Measurements from ENCODE around the gene ZBTB12.
A peak's percentile ranks its signal among the peaks of the same experiment; 100 is the strongest.
"Not testable (repeated sequence)": the region's sequence is repeated elsewhere in the genome, so short reads cannot be mapped to it uniquely, and the experiment has no call there.

ZBTB12 gene

GRCh38 chr6:31940256-31940664 is 38.4 kb upstream of the ZBTB12 start:
- H3K4me1 ChIP-seq (ENCODE audit: control insufficient read depth, insufficient read depth, low read length): peaks cover 9% of the 10 kb centered on the region
- no peaks in the 10 kb centered on the region for H3K27me3 ChIP-seq (replicated peaks; ENCODE audit: control insufficient read depth, insufficient read depth, low read length)
- peak; percentile 48 for DNase-seq (ENCODE audit: low read depth)
- H3K4me3 ChIP-seq (ENCODE audit: low read length): no peak overlapping the region
- no peak overlapping the region for H3K9ac ChIP-seq (ENCODE audit: low read length)
- no peaks in the 10 kb centered on the region for H3K9me3 ChIP-seq (ENCODE audit: control insufficient read depth, low read length)
- H3K36me3 ChIP-seq (ENCODE audit: control insufficient read depth, insufficient read depth, low read length, severe bottlenecking): no peaks in the 10 kb centered on the region

GRCh38 chr6:31935823-31936222 is 33.9 kb upstream of the ZBTB12 start:
- peaks cover 7% of the 10 kb centered on the region for H3K27me3 ChIP-seq (replicated peaks; ENCODE audit: control insufficient read depth, insufficient read depth, low read length)
- H3K4me1 ChIP-seq (ENCODE audit: control insufficient read depth, insufficient read depth, low read length): no peaks in the 10 kb centered on the region
- H3K36me3 ChIP-seq (ENCODE audit: control insufficient read depth, insufficient read depth, low read length, severe bottlenecking): no peaks in the 10 kb centered on the region
- no peaks in the 10 kb centered on the region for H3K9me3 ChIP-seq (ENCODE audit: control insufficient read depth, low read length)
- DNase-seq (ENCODE audit: low read depth): no peak
- H3K4me3 ChIP-seq (ENCODE audit: low read length): no peak overlapping the region
- no peak overlapping the region for H3K9ac ChIP-seq (ENCODE audit: low read length)

DNA sequence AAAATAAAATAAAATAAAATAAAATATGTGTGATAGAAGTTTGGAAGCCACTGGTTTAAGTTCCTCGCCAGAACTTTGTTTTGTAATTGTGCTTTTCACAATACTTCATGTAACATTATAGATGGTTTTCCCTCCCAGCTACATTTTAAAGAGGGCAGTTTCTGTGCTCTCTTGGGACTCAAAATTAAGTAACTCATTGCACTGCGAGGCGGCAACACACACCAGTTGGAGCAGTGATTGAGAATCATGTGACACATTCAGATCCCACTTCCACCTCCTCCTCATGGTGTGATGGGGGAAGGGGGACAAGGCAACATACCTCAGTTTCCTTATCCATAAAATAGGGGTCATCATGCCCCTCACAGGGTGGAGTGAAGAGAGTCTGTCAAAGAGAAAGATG is 33.1 kb upstream of the ZBTB12 start:
- Histone ChIP-seq H3K9me3 (ENCODE audit: control insufficient read depth, low read length) (no peaks in the 10 kb centered on the region), H3K4me3 (ENCODE audit: low read length) (no peak overlapping the region), H3K9ac (ENCODE audit: low read length) (no peak overlapping the region), H3K4me1 (ENCODE audit: control insufficient read depth, insufficient read depth, low read length) (no peaks in the 10 kb centered on the region), H3K36me3 (ENCODE audit: control insufficient read depth, insufficient read depth, low read length, severe bottlenecking) (no peaks in the 10 kb centered on the region), H3K27me3 (replicated peaks; ENCODE audit: control insufficient read depth, insufficient read depth, low read length) (peaks cover 7% of the 10 kb centered on the region)
- DNase-seq (ENCODE audit: low read depth): no peak

DNA sequence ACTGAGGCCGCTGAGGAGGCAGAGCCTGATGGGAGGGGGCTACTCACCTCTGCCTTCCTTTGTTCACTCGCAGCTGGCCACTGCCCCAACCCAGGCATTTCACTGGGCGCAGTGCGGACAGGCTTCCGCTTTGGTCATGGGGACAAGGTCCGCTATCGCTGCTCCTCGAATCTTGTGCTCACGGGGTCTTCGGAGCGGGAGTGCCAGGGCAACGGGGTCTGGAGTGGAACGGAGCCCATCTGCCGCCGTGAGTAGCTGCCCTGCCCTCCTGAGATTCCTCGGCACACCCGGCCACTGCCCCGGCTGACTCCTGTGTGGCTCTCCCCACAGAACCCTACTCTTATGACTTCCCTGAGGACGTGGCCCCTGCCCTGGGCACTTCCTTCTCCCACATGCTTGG is 31.7 kb upstream of the ZBTB12 start:
- H3K36me3 ChIP-seq (ENCODE audit: control insufficient read depth, insufficient read depth, low read length, severe bottlenecking): no peaks in the 10 kb centered on the region
- H3K4me3 ChIP-seq (ENCODE audit: low read length): no peak overlapping the region
- no peaks in the 10 kb centered on the region for H3K9me3 ChIP-seq (ENCODE audit: control insufficient read depth, low read length)
- H3K4me1 ChIP-seq (ENCODE audit: control insufficient read depth, insufficient read depth, low read length): no peaks in the 10 kb centered on the region
- no peak overlapping the region for H3K9ac ChIP-seq (ENCODE audit: low read length)
- peaks cover 7% of the 10 kb centered on the region for H3K27me3 ChIP-seq (replicated peaks; ENCODE audit: control insufficient read depth, insufficient read depth, low read length)
- DNase-seq (ENCODE audit: low read depth): no peak

- not testable (repeated sequence) for H3K9ac ChIP-seq (ENCODE audit: low read length); H3K36me3 ChIP-seq (ENCODE audit: control insufficient read depth, insufficient read depth, low read length, severe bottlenecking); DNase-seq (ENCODE audit: low read depth)
These were observed 30.3 kb upstream of the ZBTB12 start for GRCh38 chr6:31932137-31932536.

GRCh38 chr6:31930962-31931361 is 29.1 kb upstream of the ZBTB12 start:
- no peak overlapping the region for H3K4me3 ChIP-seq (ENCODE audit: low read length)
- no peaks in the 10 kb centered on the region for H3K36me3 ChIP-seq (ENCODE audit: control insufficient read depth, insufficient read depth, low read length, severe bottlenecking)
- peaks cover 7% of the 10 kb centered on the region for H3K27me3 ChIP-seq (replicated peaks; ENCODE audit: control insufficient read depth, insufficient read depth, low read length)
- no peak for DNase-seq (ENCODE audit: low read depth)
- peaks cover 1% of the 10 kb centered on the region for H3K9me3 ChIP-seq (ENCODE audit: control insufficient read depth, low read length)
- H3K4me1 ChIP-seq (ENCODE audit: control insufficient read depth, insufficient read depth, low read length): peaks cover 16% of the 10 kb centered on the region
- H3K9ac ChIP-seq (ENCODE audit: low read length): no peak overlapping the region

More at GRCh38 chr6:31932137-31932536, 30.3 kb upstream of the ZBTB12 start:
- H3K9me3 ChIP-seq (ENCODE audit: control insufficient read depth, low read length); H3K27me3 ChIP-seq (replicated peaks; ENCODE audit: control insufficient read depth, insufficient read depth, low read length); H3K4me3 ChIP-seq (ENCODE audit: low read length): not testable (repeated sequence)
- peaks cover 12% of the 10 kb centered on the region for H3K4me1 ChIP-seq (ENCODE audit: control insufficient read depth, insufficient read depth, low read length)

GRCh38 chr6:31928672-31928939 is 26.7 kb upstream of the ZBTB12 start:
- Histone ChIP-seq H3K27me3 (replicated peaks; ENCODE audit: control insufficient read depth, insufficient read depth, low read length) (peaks cover 6% of the 10 kb centered on the region), H3K4me1 (ENCODE audit: control insufficient read depth, insufficient read depth, low read length) (peaks cover 16% of the 10 kb centered on the region), H3K9me3 (ENCODE audit: control insufficient read depth, low read length) (peaks cover 3% of the 10 kb centered on the region), H3K36me3 (ENCODE audit: control insufficient read depth, insufficient read depth, low read length, severe bottlenecking) (no peaks in the 10 kb centered on the region), H3K4me3 (ENCODE audit: low read length) (no peak overlapping the region), H3K9ac (ENCODE audit: low read length) (no peak overlapping the region)
- no peak for DNase-seq (ENCODE audit: low read depth)

GRCh38 chr6:31927863-31928671 is 26.2 kb upstream of the ZBTB12 start:
- Histone ChIP-seq H3K27me3 (replicated peaks; ENCODE audit: control insufficient read depth, insufficient read depth, low read length) (peaks cover 1% of the 10 kb centered on the region), H3K4me1 (ENCODE audit: control insufficient read depth, insufficient read depth, low read length) (peaks cover 16% of the 10 kb centered on the region), H3K36me3 (ENCODE audit: control insufficient read depth, insufficient read depth, low read length, severe bottlenecking) (no peaks in the 10 kb centered on the region), H3K9me3 (ENCODE audit: control insufficient read depth, low read length) (peaks cover 3% of the 10 kb centered on the region), H3K9ac (ENCODE audit: low read length) (peak overlapping the region; percentile 65), H3K4me3 (ENCODE audit: low read length) (peak overlapping the region; percentile 73)
- DNase-seq (ENCODE audit: low read depth): no peak

DNA sequence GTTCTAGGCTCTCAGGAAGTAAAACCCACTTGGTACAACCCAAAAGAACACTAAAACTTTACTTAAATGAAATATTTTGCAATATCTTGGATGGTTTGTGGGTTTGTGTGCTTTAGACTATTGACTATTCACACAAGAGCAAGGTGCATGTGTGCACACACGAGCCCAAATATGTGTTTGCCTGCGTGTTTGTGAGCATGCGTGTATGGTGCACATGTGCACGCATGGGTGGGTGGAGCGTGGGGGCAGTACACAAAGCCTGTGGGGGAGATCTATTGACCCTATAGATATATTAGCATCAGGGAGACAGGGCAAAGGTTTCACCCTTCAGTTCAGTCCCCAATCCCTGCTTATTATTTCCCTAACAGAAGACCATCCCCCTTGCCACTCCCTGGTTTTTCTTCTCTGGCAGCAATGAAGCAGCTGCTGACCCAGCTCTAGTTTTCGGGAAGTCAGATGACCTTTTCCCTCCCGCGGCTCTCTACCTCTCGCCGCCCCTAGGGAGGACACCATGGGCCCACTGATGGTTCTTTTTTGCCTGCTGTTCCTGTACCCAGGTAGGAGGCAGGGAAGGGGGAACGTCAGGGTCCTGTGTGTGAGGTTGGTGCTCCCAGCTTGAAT is 25.5 kb upstream of the ZBTB12 start, which contains the start of gene C2:
C2 (plus strand) TSS at position 476 of the 621 bp plus-strand sequence; CDS start at position 512, 36 bp downstream.
- peak within 1 kb of the TSS; percentile 73 for H3K4me3 ChIP-seq (ENCODE audit: low read length)
- H3K9ac ChIP-seq (ENCODE audit: low read length): peak within 1 kb of the TSS; percentile 65
- peaks cover 3% of the 10 kb centered on the region for H3K9me3 ChIP-seq (ENCODE audit: control insufficient read depth, low read length)
- no peaks in the 10 kb centered on the region for H3K27me3 ChIP-seq (replicated peaks; ENCODE audit: control insufficient read depth, insufficient read depth, low read length)
- H3K36me3 ChIP-seq (ENCODE audit: control insufficient read depth, insufficient read depth, low read length, severe bottlenecking): no peaks in the 10 kb centered on the region
- peaks cover 16% of the 10 kb centered on the region for H3K4me1 ChIP-seq (ENCODE audit: control insufficient read depth, insufficient read depth, low read length)
- no peak for DNase-seq (ENCODE audit: low read depth)

DNA sequence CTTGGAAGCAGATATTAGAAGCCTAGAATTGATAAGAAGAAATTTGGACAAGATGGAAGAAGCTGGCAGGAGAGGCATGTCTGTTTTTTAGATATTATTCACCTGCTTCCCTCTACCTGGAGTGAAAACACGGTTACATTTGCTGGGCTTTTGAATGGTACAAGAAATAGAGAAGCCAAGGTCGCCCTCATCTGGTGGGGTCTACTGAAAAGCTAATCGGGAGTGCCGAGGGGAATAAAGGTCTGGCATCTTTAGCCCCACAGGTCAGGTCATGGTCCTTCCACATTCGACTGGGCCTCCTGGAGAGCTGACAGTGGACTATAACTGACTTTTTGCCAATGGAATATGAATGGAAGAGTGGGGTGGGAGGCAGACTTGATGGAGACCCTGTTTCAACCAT is 21.1 kb upstream of the ZBTB12 start:
- Histone ChIP-seq H3K27me3 (replicated peaks; ENCODE audit: control insufficient read depth, insufficient read depth, low read length) (no peaks in the 10 kb centered on the region), H3K36me3 (ENCODE audit: control insufficient read depth, insufficient read depth, low read length, severe bottlenecking) (no peaks in the 10 kb centered on the region), H3K9ac (ENCODE audit: low read length) (no peak overlapping the region), H3K9me3 (ENCODE audit: control insufficient read depth, low read length) (peaks cover 3% of the 10 kb centered on the region), H3K4me1 (ENCODE audit: control insufficient read depth, insufficient read depth, low read length) (peaks cover 12% of the 10 kb centered on the region), H3K4me3 (ENCODE audit: low read length) (no peak overlapping the region)
- DNase-seq (ENCODE audit: low read depth): no peak

- Histone ChIP-seq H3K27me3 (replicated peaks; ENCODE audit: control insufficient read depth, insufficient read depth, low read length) (no peaks in the 10 kb centered on the region), H3K9ac (ENCODE audit: low read length) (no peak overlapping the region), H3K36me3 (ENCODE audit: control insufficient read depth, insufficient read depth, low read length, severe bottlenecking) (no peaks in the 10 kb centered on the region), H3K9me3 (ENCODE audit: control insufficient read depth, low read length) (no peaks in the 10 kb centered on the region), H3K4me1 (ENCODE audit: control insufficient read depth, insufficient read depth, low read length) (no peaks in the 10 kb centered on the region), H3K4me3 (ENCODE audit: low read length) (no peak overlapping the region)
- DNase-seq (ENCODE audit: low read depth): peak; percentile 58
These were observed 18.9 kb upstream of the ZBTB12 start for GRCh38 chr6:31920811-31921210.
